NCI-H226 (cell line): Measurements from ENCODE around the gene CABCOCO1.

Experiments used
- DNase-seq: peaks from one replicate; pipeline ENCODE4 v3.0.0-alpha.2; 2015

The CABCOCO1 gene

GRCh38 chr10:61662794-61663259 is at the start of gene CABCOCO1:
TSS of gene CABCOCO1 (plus strand) at chr10:61662929. CDS start at chr10:61662973, 44 bp downstream.
- DNase-seq: peak; percentile 11

- no peak for DNase-seq
Observed at GRCh38 chr10:61613665-61614064, 49.1 kb upstream of the CABCOCO1 start.

GRCh38 chr10:61616611-61617010 is 46.1 kb upstream of the CABCOCO1 start:
- DNase-seq: no peak

- no peak for DNase-seq
Observed at GRCh38 chr10:61617180-61617579, 45.5 kb upstream of the CABCOCO1 start.

GRCh38 chr10:61617586-61617985 is 45.1 kb upstream of the CABCOCO1 start:
- DNase-seq: no peak

GRCh38 chr10:61618388-61618961 is 44.3 kb upstream of the CABCOCO1 start:
- DNase-seq: no peak

- DNase-seq: no peak
Observed at GRCh38 chr10:61620506-61620905, 42.2 kb upstream of the CABCOCO1 start.

GRCh38 chr10:61621605-61622051 is 41.1 kb upstream of the CABCOCO1 start:
- DNase-seq: no peak

- DNase-seq: no peak
Observed at GRCh38 chr10:61623161-61623560, 39.6 kb upstream of the CABCOCO1 start.

- no peak for DNase-seq
Observed at GRCh38 chr10:61626209-61626608, 36.5 kb upstream of the CABCOCO1 start.

GRCh38 chr10:61627266-61627665 is 35.5 kb upstream of the CABCOCO1 start:
- DNase-seq: no peak

- peak; percentile 77 for DNase-seq
Observed at GRCh38 chr10:61628151-61628874, 34.4 kb upstream of the CABCOCO1 start.

GRCh38 chr10:61628875-61629513 is 33.7 kb upstream of the CABCOCO1 start:
- DNase-seq: peak; percentile 95

GRCh38 chr10:61629576-61629975 is 33.2 kb upstream of the CABCOCO1 start:
- no peak for DNase-seq

- no peak for DNase-seq
Observed at GRCh38 chr10:61632057-61632670, 30.6 kb upstream of the CABCOCO1 start.

GRCh38 chr10:61633665-61634064 is 29.1 kb upstream of the CABCOCO1 start:
- DNase-seq: no peak

GRCh38 chr10:61634746-61635145 is 28.0 kb upstream of the CABCOCO1 start:
- DNase-seq: no peak

GRCh38 chr10:61635471-61635870 is 27.3 kb upstream of the CABCOCO1 start:
- DNase-seq: no peak

- no peak for DNase-seq
Observed at GRCh38 chr10:61635932-61636331, 26.8 kb upstream of the CABCOCO1 start.

- DNase-seq: no peak
Observed at GRCh38 chr10:61639952-61640351, 22.8 kb upstream of the CABCOCO1 start.

GRCh38 chr10:61640856-61641255 is 21.9 kb upstream of the CABCOCO1 start:
- DNase-seq: no peak

- no peak for DNase-seq
Observed at GRCh38 chr10:61642150-61642571, 20.6 kb upstream of the CABCOCO1 start.

- DNase-seq: peak; percentile 71
Observed at GRCh38 chr10:61642676-61643075, 20.1 kb upstream of the CABCOCO1 start.
